Measurements from ENCODE around the gene RAPGEF2. TPM values are rescaled to one million over a fixed set of nuclear protein-coding genes. Genes with fewer than 3 reads are reported as not detected.
A peak's percentile ranks its signal among the peaks of the same experiment; 100 is the strongest.
"Not testable (repeated sequence)": the region's sequence is repeated elsewhere in the genome, so short reads cannot be mapped to it uniquely, and the experiment has no call there.

RAPGEF2 gene
- total RNA-seq, 1 donor from 2014 or later, result 32.4 TPM

DNA sequence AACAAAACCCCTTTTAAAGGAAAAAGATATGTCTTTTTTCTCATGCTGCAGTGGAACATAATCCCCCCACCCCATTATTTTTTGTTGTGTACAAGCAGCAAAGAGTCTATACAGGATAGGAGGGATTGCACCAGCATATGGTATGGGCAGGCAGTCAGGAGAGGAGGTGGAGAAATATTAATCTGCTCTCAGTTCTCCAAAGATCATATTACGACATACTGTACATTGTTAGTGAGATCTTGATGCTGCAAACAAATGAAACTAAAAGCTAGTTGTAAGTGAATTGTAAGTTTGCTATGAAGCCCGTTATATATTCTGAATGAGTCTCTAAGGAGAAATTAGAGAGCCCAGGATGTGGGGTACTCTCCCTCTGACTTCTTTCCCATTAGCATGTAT, 75.3 kb downstream of the RAPGEF2 start:
- intact Hi-C loops (cut with DNase I), result loop anchor here (10.0 kb wide), 2 partner anchors 323 to 453 kb away; partner anchors contain the start of gene PPID
- H3K9me3 ChIP-seq, result no peaks in the 10 kb centered on the region
- H3K27ac ChIP-seq, result no peak overlapping the region
- no peak for DNase-seq (ENCODE audit: extremely low spot score in 2 of 2)
- H3K4me1 ChIP-seq, result peaks cover 37% of the 10 kb centered on the region
- no peak for TF ChIP-seq POLR2A (IDR thresholded peaks at IDR 0.05)
- no peak for TF ChIP-seq POLR2AphosphoS5 (IDR thresholded peaks at IDR 0.05; ENCODE audit: insufficient read depth in 1 of 2, low read depth in 1 of 2)
- TF ChIP-seq, protein P1, sequence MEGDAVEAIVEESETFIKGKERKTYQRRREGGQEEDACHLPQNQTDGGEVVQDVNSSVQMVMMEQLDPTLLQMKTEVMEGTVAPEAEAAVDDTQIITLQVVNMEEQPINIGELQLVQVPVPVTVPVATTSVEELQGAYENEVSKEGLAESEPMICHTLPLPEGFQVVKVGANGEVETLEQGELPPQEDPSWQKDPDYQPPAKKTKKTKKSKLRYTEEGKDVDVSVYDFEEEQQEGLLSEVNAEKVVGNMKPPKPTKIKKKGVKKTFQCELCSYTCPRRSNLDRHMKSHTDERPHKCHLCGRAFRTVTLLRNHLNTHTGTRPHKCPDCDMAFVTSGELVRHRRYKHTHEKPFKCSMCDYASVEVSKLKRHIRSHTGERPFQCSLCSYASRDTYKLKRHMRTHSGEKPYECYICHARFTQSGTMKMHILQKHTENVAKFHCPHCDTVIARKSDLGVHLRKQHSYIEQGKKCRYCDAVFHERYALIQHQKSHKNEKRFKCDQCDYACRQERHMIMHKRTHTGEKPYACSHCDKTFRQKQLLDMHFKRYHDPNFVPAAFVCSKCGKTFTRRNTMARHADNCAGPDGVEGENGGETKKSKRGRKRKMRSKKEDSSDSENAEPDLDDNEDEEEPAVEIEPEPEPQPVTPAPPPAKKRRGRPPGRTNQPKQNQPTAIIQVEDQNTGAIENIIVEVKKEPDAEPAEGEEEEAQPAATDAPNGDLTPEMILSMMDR (IDR thresholded peaks at IDR 0.05), result no peak
- H3K36me3 ChIP-seq, result no peaks in the 10 kb centered on the region
- no peaks in the 10 kb centered on the region for H3K27me3 ChIP-seq
- H3K4me3 ChIP-seq, result no peak overlapping the region

- no peak for DNase-seq (ENCODE audit: extremely low spot score in 2 of 2)
- H3K4me3 ChIP-seq, result no peak overlapping the region
- TF ChIP-seq, protein P1 (IDR thresholded peaks at IDR 0.05), result no peak
- TF ChIP-seq POLR2AphosphoS5 (IDR thresholded peaks at IDR 0.05; ENCODE audit: insufficient read depth in 1 of 2, low read depth in 1 of 2), result no peak
- TF ChIP-seq POLR2A (IDR thresholded peaks at IDR 0.05), result no peak
- peaks cover 37% of the 10 kb centered on the region for H3K4me1 ChIP-seq
- H3K36me3 ChIP-seq, result no peaks in the 10 kb centered on the region
- no peaks in the 10 kb centered on the region for H3K9me3 ChIP-seq
- intact Hi-C loops (cut with DNase I), result loop anchor here (10.0 kb wide), 2 partner anchors 324 to 454 kb away; partner anchors contain the start of gene PPID
- peak overlapping the region; percentile 9 for H3K27ac ChIP-seq
- H3K27me3 ChIP-seq, result no peaks in the 10 kb centered on the region
Measured at GRCh38 chr4:159178979-159179969, 76.4 kb downstream of the RAPGEF2 start.

GRCh38 chr4:159183885-159184605, 81.2 kb downstream of the RAPGEF2 start:
- H3K27ac ChIP-seq; H3K9me3 ChIP-seq; DNase-seq (ENCODE audit: extremely low spot score in 2 of 2); H3K27me3 ChIP-seq; H3K4me3 ChIP-seq; H3K36me3 ChIP-seq; intact Hi-C loops (cut with DNase I): not testable (repeated sequence)
- peaks cover 20% of the 10 kb centered on the region for H3K4me1 ChIP-seq

- no peaks in the 10 kb centered on the region for H3K9me3 ChIP-seq
- H3K36me3 ChIP-seq, result no peaks in the 10 kb centered on the region
- no peaks in the 10 kb centered on the region for H3K27me3 ChIP-seq
- peaks cover 14% of the 10 kb centered on the region for H3K4me1 ChIP-seq
- no peak overlapping the region for H3K4me3 ChIP-seq
- H3K27ac ChIP-seq, result no peak overlapping the region
- intact Hi-C loops (cut with DNase I), result no loop called here
- no peak for DNase-seq (ENCODE audit: extremely low spot score in 2 of 2)
- TF ChIP-seq POLR2AphosphoS5 (IDR thresholded peaks at IDR 0.05; ENCODE audit: insufficient read depth in 1 of 2, low read depth in 1 of 2), result no peak
- no peak for TF ChIP-seq POLR2A (IDR thresholded peaks at IDR 0.05)
- TF ChIP-seq, protein P1 (IDR thresholded peaks at IDR 0.05), result no peak
Measured at GRCh38 chr4:159185591-159186023, 82.7 kb downstream of the RAPGEF2 start.

DNA sequence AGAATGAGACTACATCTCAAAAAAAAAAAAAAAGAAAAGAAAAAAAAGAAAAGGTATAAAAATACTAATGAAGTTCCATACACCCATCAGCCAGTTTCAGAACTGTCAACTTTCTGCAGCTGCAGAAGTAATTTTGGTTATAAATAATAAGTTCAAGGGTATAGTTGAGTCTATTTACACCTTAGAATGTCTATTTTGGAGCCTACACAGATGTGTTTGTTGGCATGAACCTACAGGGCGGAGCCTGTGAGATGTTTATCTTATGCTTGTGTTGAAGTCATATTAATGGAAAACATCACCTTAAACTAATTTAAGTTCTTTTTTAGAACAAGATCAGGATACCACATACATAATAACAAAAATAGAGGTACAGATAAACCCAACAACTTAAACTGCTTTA, 85.8 kb downstream of the RAPGEF2 start:
- Histone ChIP-seq H3K9me3 (no peaks in the 10 kb centered on the region), H3K4me3 (no peak overlapping the region), H3K27ac (no peak overlapping the region), H3K36me3 (no peaks in the 10 kb centered on the region), H3K27me3 (no peaks in the 10 kb centered on the region), H3K4me1 (peaks cover 19% of the 10 kb centered on the region)
- TF ChIP-seq, protein P1 (IDR thresholded peaks at IDR 0.05), result no peak
- no peak for TF ChIP-seq POLR2AphosphoS5 (IDR thresholded peaks at IDR 0.05; ENCODE audit: insufficient read depth in 1 of 2, low read depth in 1 of 2)
- TF ChIP-seq POLR2A (IDR thresholded peaks at IDR 0.05), result no peak
- no peak for DNase-seq (ENCODE audit: extremely low spot score in 2 of 2)
- intact Hi-C loops (cut with DNase I), result no loop called here
